GM23248 (cell line): ENCODE data around the gene TNFRSF18. TPM values are rescaled to one million over a fixed set of nuclear protein-coding genes. Genes with fewer than 3 reads are reported as not detected.

ENCODE experiments used
- DNase-seq: peaks from one replicate; pipeline ENCODE4 v3.0.0-alpha.2; 2015
- H2AFZ ChIP-seq: fragments of 200-600 bp; sonication (generic); 2 replicates; pipeline ENCODE4 v1.6.1; 2016; ENCODE audit warnings: antibody characterized with exemption
- H3F3A ChIP-seq: fragments of 200-600 bp; sonication (generic); 2 replicates; pipeline ENCODE4 v1.6.1; 2016; ENCODE audit warnings: mild to moderate bottlenecking, antibody characterized with exemption, mixed run types; ENCODE audit not compliant: insufficient read depth
- H3K27ac ChIP-seq: fragments of 200-600 bp; sonication (generic); 2 replicates; pipeline ENCODE4 v1.5.1; 2016; ENCODE audit warnings: mild to moderate bottlenecking
- H3K27me3 ChIP-seq: fragments of 200-600 bp; sonication (generic); replicated peaks from 2 replicates; pipeline ENCODE4 v1.6.1; 2016; ENCODE audit warnings: mild to moderate bottlenecking; ENCODE audit not compliant: insufficient read depth
- H3K36me3 ChIP-seq: fragments of 200-600 bp; sonication (generic); 2 replicates; pipeline ENCODE4 v1.6.1; 2016; ENCODE audit warnings: low read depth, mild to moderate bottlenecking
- H3K4me1 ChIP-seq: fragments of 200-600 bp; sonication (generic); 2 replicates; pipeline ENCODE4 v1.6.1; 2016; ENCODE audit warnings: mild to moderate bottlenecking; ENCODE audit not compliant: insufficient read depth
- H3K4me2 ChIP-seq: fragments of 200-600 bp; sonication (generic); one replicate; pipeline ENCODE4 v1.6.1; 2016; ENCODE audit warnings: mild to moderate bottlenecking; ENCODE audit not compliant: unreplicated experiment
- H3K4me3 ChIP-seq: fragments of 200-600 bp; sonication (generic); 2 replicates; pipeline ENCODE4 v1.5.1; 2016; ENCODE audit warnings: mild to moderate bottlenecking
- H3K79me2 ChIP-seq: fragments of 200-600 bp; sonication (generic); 2 replicates; pipeline ENCODE4 v1.6.1; 2016; ENCODE audit warnings: mild to moderate bottlenecking; ENCODE audit not compliant: insufficient read depth
- H3K9ac ChIP-seq: fragments of 200-600 bp; sonication (generic); 2 replicates; pipeline ENCODE4 v1.6.1; 2016; ENCODE audit warnings: mild to moderate bottlenecking
- H3K9me2 ChIP-seq: fragments of 200-600 bp; sonication (generic); 2 replicates; pipeline ENCODE4 v1.6.1; 2016; ENCODE audit warnings: mixed run types, mild to moderate bottlenecking, moderate library complexity; ENCODE audit not compliant: insufficient read depth
- H3K9me3 ChIP-seq: fragments of 200-600 bp; sonication (generic); one replicate; pipeline ENCODE4 v1.6.1; 2017; ENCODE audit warnings: low read depth
- H4K20me1 ChIP-seq: fragments of 200-600 bp; sonication (generic); 2 replicates; pipeline ENCODE4 v1.6.0; 2016; ENCODE audit not compliant: insufficient read depth
- EZH2 ChIP-seq: fragments of 200-600 bp; sonication (generic); IDR thresholded peaks from 2 replicates; pipeline ENCODE4 v1.6.1; 2018; ENCODE audit warnings: antibody characterized with exemption, mild to moderate bottlenecking; ENCODE audit not compliant: insufficient read depth, poor library complexity, severe bottlenecking
- EZH2phosphoT487 ChIP-seq: fragments of 200-600 bp; sonication (generic); IDR thresholded peaks from 2 replicates; pipeline ENCODE4 v1.6.1; 2018; ENCODE audit warnings: antibody characterized with exemption, moderate library complexity, mild to moderate bottlenecking, low read depth; ENCODE audit not compliant: insufficient read depth
- WGBS, 2 experiments: methylation state at CpG; one replicate each; pipeline ENCODE4 v1.1.6; 2015 to 2017; ENCODE audit warnings: low lambda C conversion rate in 2 of 2, low coverage in 1 of 2; ENCODE audit errors: missing lambda C conversion rate in 2 of 2; 5-methylcytosine and 5-hydroxymethylcytosine counted together
- in situ Hi-C: fragments of 300-500 bp; cut with MboI; formaldehyde crosslinking; loops from 2 replicates; pipeline ENCODE4 v1.15.0; 2020
- polyA plus RNA-seq: library from polyadenylated mRNA; unstranded; fragments of >200 nt; fragmentation: Nextera tagmentation; extraction: Ambion mirVana; gene quantifications from 2 replicates; pipeline ENCODE4 v1.2.1, GENCODE V29; 2016
- total RNA-seq: library from RNA; depleted of rRNA; stranded (reverse); fragments of >200 nt; shearing (Covaris generic); gene quantifications from 2 replicates; pipeline ENCODE4 v1.2.3, GENCODE V29; 2014

The TNFRSF18 gene
- total and polyA plus RNA-seq, 2 experiments from 2014 or later, result not detected

GRCh38 chr1:1164361-1164700 is 42.1 kb downstream of the TNFRSF18 start:
- in situ Hi-C loops, result no loop called here
- H4K20me1 ChIP-seq, result no peaks in the 10 kb centered on the region
- peaks cover 16% of the 10 kb centered on the region; the same call in 1 of the 2 replicates for H3K27me3 ChIP-seq
- DNase-seq, result no peak
- TF ChIP-seq EZH2 (no peak), EZH2phosphoT487 (no peak)
- no peaks in the 10 kb centered on the region for H3F3A ChIP-seq
- H3K9me3 ChIP-seq, result no peaks in the 10 kb centered on the region
- H3K79me2 ChIP-seq, result no peaks in the 10 kb centered on the region
- H3K4me2 ChIP-seq, result no peak overlapping the region
- no peak overlapping the region for H3K27ac ChIP-seq
- WGBS, 2 experiments, result 49 to 67% methylated on average over 15 to 26 of the region's 26 CpGs
- no peak overlapping the region for H3K9ac ChIP-seq
- no peaks in the 10 kb centered on the region for H3K9me2 ChIP-seq
- H3K4me3 ChIP-seq, result no peak overlapping the region
- no peaks in the 10 kb centered on the region for H3K36me3 ChIP-seq
- H3K4me1 ChIP-seq, result no peaks in the 10 kb centered on the region
- H2AFZ ChIP-seq, result no peak overlapping the region

DNA sequence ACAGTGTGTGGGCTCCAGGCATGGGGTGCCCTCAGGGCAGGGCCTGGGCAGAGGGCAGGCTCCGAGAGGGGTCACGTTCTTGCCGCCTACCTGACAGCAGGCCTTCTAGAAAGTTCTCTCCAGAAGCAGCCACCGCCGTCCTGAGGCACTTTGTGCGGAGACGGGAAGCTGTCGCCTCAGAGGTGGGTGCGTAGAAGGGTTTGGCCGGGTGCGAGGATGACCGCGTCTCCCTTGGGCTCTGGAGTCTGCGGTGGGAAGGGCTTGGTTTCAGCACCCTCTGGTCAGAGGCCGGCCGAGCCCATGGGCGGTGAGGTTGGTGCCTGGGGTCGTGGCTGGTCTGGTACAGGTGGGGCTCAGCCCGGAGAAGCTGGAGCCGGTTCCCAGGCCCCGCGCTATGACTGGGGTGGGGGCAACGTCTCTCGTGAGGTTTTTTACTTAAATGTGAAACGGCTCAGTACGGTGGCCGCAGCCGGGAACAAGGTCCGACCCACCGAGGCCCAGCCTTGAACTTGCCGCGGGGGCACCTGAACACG is 42.8 kb downstream of the TNFRSF18 start:
- no peaks in the 10 kb centered on the region for H3K9me2 ChIP-seq
- no peak overlapping the region for H2AFZ ChIP-seq
- no peak overlapping the region for H3K4me3 ChIP-seq
- no peaks in the 10 kb centered on the region for H3F3A ChIP-seq
- no peaks in the 10 kb centered on the region for H3K79me2 ChIP-seq
- no peaks in the 10 kb centered on the region for H4K20me1 ChIP-seq
- H3K4me1 ChIP-seq, result no peaks in the 10 kb centered on the region
- WGBS, 2 experiments, result 88 to 93% methylated on average over 33 of the region's 33 CpGs
- H3K4me2 ChIP-seq, result no peak overlapping the region
- in situ Hi-C loops, result no loop called here
- TF ChIP-seq EZH2, result no peak
- TF ChIP-seq EZH2phosphoT487, result no peak
- H3K9ac ChIP-seq, result no peak overlapping the region
- H3K27ac ChIP-seq, result no peak overlapping the region
- H3K36me3 ChIP-seq, result no peaks in the 10 kb centered on the region
- DNase-seq, result no peak
- H3K27me3 ChIP-seq, result peaks cover 16% of the 10 kb centered on the region; the same call in 1 of the 2 replicates
- H3K9me3 ChIP-seq, result no peaks in the 10 kb centered on the region

DNA sequence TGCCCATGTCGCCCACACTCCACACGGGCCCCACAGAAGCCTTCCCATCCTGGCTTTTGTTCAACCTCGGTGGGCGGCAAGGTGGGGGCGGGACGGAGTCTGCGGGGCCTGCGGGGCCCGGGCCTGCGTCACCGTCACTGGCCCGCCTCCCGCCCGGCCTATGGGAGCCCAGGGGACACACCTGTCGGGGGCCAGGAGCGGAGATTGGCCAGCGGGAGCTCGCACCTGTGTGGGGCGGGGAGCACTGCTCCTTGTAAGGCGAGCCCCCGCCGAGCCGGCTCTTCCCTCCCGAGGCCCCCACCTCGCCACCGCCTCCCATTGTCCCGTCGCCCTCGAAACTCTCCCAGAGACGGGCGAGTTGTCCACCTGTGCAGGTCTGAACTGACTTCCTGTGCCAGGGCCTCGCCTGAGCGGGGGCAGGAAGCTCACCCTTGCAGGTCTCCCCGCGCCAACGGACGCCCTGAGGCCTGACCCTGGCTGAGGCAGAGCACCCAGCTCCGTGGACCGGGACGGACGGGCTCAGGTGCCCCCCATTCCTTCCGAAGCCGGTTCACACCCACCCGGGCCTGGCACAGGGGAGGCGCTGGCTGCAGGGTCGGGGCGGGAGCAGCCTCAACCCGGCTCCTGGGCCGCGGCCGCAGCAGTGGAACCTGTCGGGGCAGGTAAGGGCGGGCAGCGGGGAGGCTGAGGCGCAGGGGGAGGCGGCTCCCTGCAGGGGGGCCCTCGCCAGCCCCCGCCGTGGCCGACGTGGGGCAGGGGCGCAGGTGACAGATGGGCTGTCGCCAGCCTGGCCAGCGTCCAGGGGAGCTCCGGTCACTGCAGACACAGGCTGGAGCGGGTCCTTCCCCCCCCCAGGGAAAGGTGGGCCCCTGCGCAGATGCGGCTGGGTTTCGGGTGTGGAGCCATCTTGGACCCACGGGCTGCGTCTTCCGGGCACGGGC is 43.5 kb downstream of the TNFRSF18 start:
- no peaks in the 10 kb centered on the region for H3K9me2 ChIP-seq
- H3K27me3 ChIP-seq, result peaks cover 16% of the 10 kb centered on the region; the same call in 1 of the 2 replicates
- H3K79me2 ChIP-seq, result no peaks in the 10 kb centered on the region
- TF ChIP-seq EZH2phosphoT487, result no peak
- no peak for TF ChIP-seq EZH2
- H3F3A ChIP-seq, result no peaks in the 10 kb centered on the region
- no peaks in the 10 kb centered on the region for H3K9me3 ChIP-seq
- no peak overlapping the region for H3K27ac ChIP-seq
- no peak overlapping the region for H3K9ac ChIP-seq
- in situ Hi-C loops, result no loop called here
- H3K4me3 ChIP-seq, result no peak overlapping the region
- H3K4me1 ChIP-seq, result peaks cover 6% of the 10 kb centered on the region
- H2AFZ ChIP-seq, result no peak overlapping the region
- DNase-seq, result no peak
- no peak overlapping the region for H3K4me2 ChIP-seq
- no peaks in the 10 kb centered on the region for H3K36me3 ChIP-seq
- no peaks in the 10 kb centered on the region for H4K20me1 ChIP-seq
- WGBS, 2 experiments, result 64 to 76% methylated on average over 42 to 67 of the region's 73 CpGs

DNA sequence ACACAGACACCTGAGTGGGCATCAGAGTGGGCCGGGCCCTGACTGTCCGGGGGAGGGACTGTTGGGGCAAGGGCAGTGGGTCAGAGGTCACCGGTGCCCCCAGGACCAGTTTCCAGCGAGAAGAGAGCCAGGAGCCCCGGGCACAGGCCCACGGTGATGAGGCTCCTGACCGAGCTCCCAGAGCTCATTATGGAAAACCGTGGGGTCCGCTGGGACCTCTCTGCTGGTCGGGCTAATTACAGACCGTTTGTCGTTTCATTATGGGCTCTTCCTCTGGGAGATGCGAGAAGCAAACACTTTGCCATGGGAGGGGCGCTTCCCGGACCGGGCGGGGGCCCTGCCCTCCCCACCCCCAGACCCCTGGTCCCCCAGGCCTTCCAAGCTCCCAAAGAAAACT is 44.7 kb downstream of the TNFRSF18 start:
- H2AFZ ChIP-seq, result no peak overlapping the region
- in situ Hi-C loops, result no loop called here
- no peaks in the 10 kb centered on the region for H4K20me1 ChIP-seq
- H3K4me3 ChIP-seq, result no peak overlapping the region
- H3K4me2 ChIP-seq, result no peak overlapping the region
- TF ChIP-seq EZH2 (no peak), EZH2phosphoT487 (no peak)
- H3K27ac ChIP-seq, result no peak overlapping the region
- no peak for DNase-seq
- H3K4me1 ChIP-seq, result peaks cover 6% of the 10 kb centered on the region
- H3F3A ChIP-seq, result no peaks in the 10 kb centered on the region
- H3K36me3 ChIP-seq, result no peaks in the 10 kb centered on the region
- H3K9me3 ChIP-seq, result no peaks in the 10 kb centered on the region
- H3K79me2 ChIP-seq, result no peaks in the 10 kb centered on the region
- no peaks in the 10 kb centered on the region for H3K9me2 ChIP-seq
- WGBS, 2 experiments, result 63 to 68% methylated on average over 16 of the region's 17 CpGs
- no peak overlapping the region for H3K9ac ChIP-seq
- H3K27me3 ChIP-seq, result peaks cover 16% of the 10 kb centered on the region; the same call in 1 of the 2 replicates
